Heart right ventricle (tissue), 16 donors: ENCODE results near the gene MEGF9. TPM values are rescaled to one million over a fixed set of nuclear protein-coding genes. Genes with fewer than 3 reads are reported as not detected.

ENCODE experiments used
- ATAC-seq, 8 donors: fragments of 200-7000 bp; cut with Tn5 transposase; one replicate each; pipeline ENCODE4 v1.9.1; 2020; ENCODE audit warnings: mild to moderate bottlenecking in 8 of 8, moderate library complexity in 8 of 8, moderate number of reproducible peaks in 1 of 8
- DNase-seq, 2 donors: peaks; one replicate each; pipeline ENCODE4 v3.0.0-alpha.2; 2020
- H3K27ac ChIP-seq, 10 donors: fragments of 200-600 bp; sonication (generic) in 2 of 10; one replicate each; pipeline versions ENCODE4 v1.5.0 to v1.8.0; 2020 to 2022; ENCODE audit warnings: mild to moderate bottlenecking in 3 of 10
- H3K27me3 ChIP-seq, 7 donors: fragments of 200-600 bp; one replicate each; pipeline ENCODE4 v1.8.0; 2021 to 2022; ENCODE audit warnings: mild to moderate bottlenecking in 2 of 7
- H3K36me3 ChIP-seq, 9 donors: fragments of 200-600 bp; sonication (generic) in 1 of 9; one replicate each; pipeline versions ENCODE4 v1.5.0 to v1.8.0; 2020 to 2022; ENCODE audit warnings: mild to moderate bottlenecking in 2 of 9
- H3K4me1 ChIP-seq, 9 donors: fragments of 200-600 bp; sonication (generic) in 1 of 9; one replicate each; pipeline versions ENCODE4 v1.5.0 to v1.8.0; 2020 to 2022; ENCODE audit warnings: mild to moderate bottlenecking in 4 of 9
- H3K4me3 ChIP-seq, 10 donors: fragments of 200-600 bp; sonication (generic) in 2 of 10; one replicate each; pipeline versions ENCODE4 v1.5.0 to v1.8.0; 2020 to 2022; ENCODE audit warnings: mild to moderate bottlenecking in 7 of 10, moderate library complexity in 2 of 10
- H3K9me3 ChIP-seq, 11 donors: fragments of 200-600 bp in 10 of 11; sonication (generic) in 2 of 11; one replicate each; pipeline versions ENCODE4 v1.5.0 to v1.8.0; 2013 to 2022; ENCODE audit warnings: mild to moderate bottlenecking in 2 of 11, control low read depth in 1 of 11, moderate library complexity in 1 of 11
- CTCF ChIP-seq, 9 donors: fragments of 200-600 bp; sonication (generic) in 2 of 9; IDR thresholded peaks; one replicate each; pipeline versions ENCODE4 v1.5.0 to v1.8.0; 2021 to 2022; ENCODE audit warnings: antibody characterized with exemption in 9 of 9, mild to moderate bottlenecking in 5 of 9, moderate library complexity in 1 of 9
- WGBS, 2 donors: extraction: QIAGEN DNeasy Blood & Tissue Kit; methylation state at CpG; one replicate each; pipeline ENCODE4 v1.1.7; 2013; ENCODE audit warnings: inconsistent platforms in 1 of 2; 5-methylcytosine and 5-hydroxymethylcytosine counted together
- intact Hi-C, 10 donors: fragments of 100-400 bp; cut with DNase I; formaldehyde crosslinking; loops; one replicate each; pipeline versions ENCODE4 v1.11.1 to v1.14.2; 2022
- polyA plus RNA-seq, 2 donors: library from polyadenylated mRNA; stranded (reverse); fragments of 200-250 nt; gene quantifications; one replicate each; pipeline ENCODE4 v1.2.3, GENCODE V29; 2013
- total RNA-seq, 10 donors: library from RNA; stranded (reverse); fragmentation: NEBNext Ultra II Directional in 3 of 10; extraction: Animal tissue kit (Norgen Biotek cat#: 25700) in 3 of 10; gene quantifications; one replicate each; pipeline versions ENCODE4 v1.2.1 to v1.2.4, GENCODE V29; 2021 to 2023
- donor health status: Arrhythmogenic right ventricular cardiomyopathy.
- donor health status: ischemic (EF 13 %, LVEDD 7.1; RV severe dilation, severe dysfunction).
- donor health status: healthy with polysubstance abuse.
- donor health status: DM: no; HTN: yes; CAD: no.
- donor health status: DM: no; HTN: no; CAD: no.
- donor health status: ischemic (EF 25% LVEDD 6.9; RV normal size, moderate dysfunction).
- donor health status: ischemic (EF 25% LVEDD 5.7; RV mildly dilated, moderate dysfunction).
- donor health status: healthy.
- donor health status: DM: yes; HTN: yes; CAD: no.
- donor health status: Ischemic cardiomyopathy.
- donor health status: ischemic (EF 35%, LVEDD 5.7; RV mildly dilated, moderate dysfunction).
- donor health status: nonischemic (EF 11% LVEDD 7.7; RV severe dilation, severe dysfunction).
- donor health status: DM: yes; HTN: yes; CAD: no.
- donor health status: PGD.
- donor health status: ischemic (EF 29% LVEDD 5.4; RV normal size, mild dysfunction).
- donor health status: nonischemic (EF 23%, LVEDD 6.1; RV moderate dilation, normal function).

Gene MEGF9
- total and polyA plus RNA-seq, 12 donors: 3.0 to 39.1 (median 8.5) TPM

- DNase-seq (no peak), ATAC-seq (no peak)
- H3K36me3 ChIP-seq: no peaks in the 10 kb centered on the region
- TF ChIP-seq CTCF (IDR thresholded peaks at IDR 0.05): no peak
- no peaks in the 10 kb centered on the region for H3K27me3 ChIP-seq
- peaks cover 4 to 27% (median 24%) of the 10 kb centered on the region in 9 donors for H3K4me1 ChIP-seq
- H3K27ac ChIP-seq: no peak overlapping the region
- 85 to 87% methylated on average over 2 of the region's 2 CpGs for WGBS, 2 donors
- intact Hi-C loops: loop anchor here in 2 of 10 donors (10.0 kb wide), 2 partner anchors 92 to 102 kb away; no protein-coding TSS in a partner anchor
- H3K9me3 ChIP-seq: no peaks in the 10 kb centered on the region
- no peak overlapping the region for H3K4me3 ChIP-seq
Measured at GRCh38 chr9:120717176-120717575, 2.9 kb upstream of the MEGF9 start.

- DNase-seq (no peak), ATAC-seq (no peak)
- no peaks in the 10 kb centered on the region for H3K36me3 ChIP-seq
- H3K27ac ChIP-seq: no peak overlapping the region
- TF ChIP-seq CTCF (IDR thresholded peaks at IDR 0.05): no peak
- no peaks in the 10 kb centered on the region for H3K27me3 ChIP-seq
- H3K4me1 ChIP-seq: peaks cover 4 to 32% (median 30%) of the 10 kb centered on the region in 9 donors
- no peak overlapping the region for H3K4me3 ChIP-seq
- WGBS, 2 donors: 86 to 90% methylated on average over 5 of the region's 5 CpGs
- intact Hi-C loops: loop anchor here in 2 of 10 donors (10.0 kb wide), 2 partner anchors 92 to 102 kb away; no protein-coding TSS in a partner anchor
- H3K9me3 ChIP-seq: no peaks in the 10 kb centered on the region
Measured at GRCh38 chr9:120716483-120716882, 2.2 kb upstream of the MEGF9 start.

- ATAC-seq: peak in 5 of 8 donors; percentile 2 to 11 (median 8)
- DNase-seq: peak; percentile 25 to 41
- TF ChIP-seq CTCF (IDR thresholded peaks at IDR 0.05): no peak
- no peaks in the 10 kb centered on the region for H3K27me3 ChIP-seq
- 35 to 57% methylated on average over 14 of the region's 14 CpGs for WGBS, 2 donors
- no peaks in the 10 kb centered on the region for H3K36me3 ChIP-seq
- peak overlapping the region in 9 of 10 donors; percentile 48 to 97 (median 83) for H3K4me3 ChIP-seq
- intact Hi-C loops: loop anchor here in 2 of 10 donors (10.0 kb wide), 2 partner anchors 91 to 101 kb away; no protein-coding TSS in a partner anchor
- H3K27ac ChIP-seq: peak overlapping the region in 7 of 10 donors; percentile 72 to 93 (median 84)
- no peaks in the 10 kb centered on the region for H3K9me3 ChIP-seq
- H3K4me1 ChIP-seq: peaks cover 4 to 42% (median 38%) of the 10 kb centered on the region in 9 donors
Measured at GRCh38 chr9:120715389-120715924, 1.2 kb upstream of the MEGF9 start.

- no peak for TF ChIP-seq CTCF (IDR thresholded peaks at IDR 0.05)
- H3K36me3 ChIP-seq: no peaks in the 10 kb centered on the region
- peak overlapping the region; percentile 48 to 97 (median 84) for H3K4me3 ChIP-seq
- peak overlapping the region; percentile 31 to 93 (median 80) for H3K27ac ChIP-seq
- intact Hi-C loops: loop anchor here in 4 of 10 donors (5.0 to 10.0 kb wide), 4 partner anchors 88 to 100 kb away; no protein-coding TSS in a partner anchor
- WGBS, 2 donors: 9 to 10% methylated on average over 26 to 30 of the region's 30 CpGs
- no peaks in the 10 kb centered on the region for H3K27me3 ChIP-seq
- no peaks in the 10 kb centered on the region for H3K9me3 ChIP-seq
- DNase-seq (peak in 1 of 2 donors; percentile 20), ATAC-seq (peak in 4 of 8 donors; percentile 0 to 76 (median 2))
- peaks cover 4 to 44% (median 38%) of the 10 kb centered on the region in 9 donors for H3K4me1 ChIP-seq
Measured at GRCh38 chr9:120714846-120715388, 647 bp upstream of the MEGF9 start.
